ENCODE results near the gene SYTL4. TPM values are rescaled to one million over a fixed set of nuclear protein-coding genes. Genes with fewer than 3 reads are reported as not detected.

Gene SYTL4
- total RNA-seq, 1 donor from 2014 or later: 2.1 TPM

DNA sequence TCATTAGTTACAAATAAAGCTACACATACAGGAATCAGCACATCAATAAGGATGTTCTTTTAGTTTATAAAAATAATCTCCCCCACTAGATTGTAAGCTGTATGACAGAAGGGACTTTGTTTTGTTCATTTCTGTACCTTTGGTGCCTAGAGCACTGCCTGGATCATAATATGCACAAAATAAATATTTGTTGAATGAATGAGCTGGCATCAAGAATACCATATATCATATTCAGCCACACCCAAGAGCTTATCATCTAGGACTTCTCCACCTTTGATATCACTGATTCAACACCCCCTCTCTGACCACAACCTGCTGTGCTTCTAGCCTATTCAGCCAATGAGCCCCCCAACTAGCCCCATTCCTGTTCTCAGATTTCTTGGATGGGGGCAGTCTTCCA lies 10.6 kb downstream of the SYTL4 start:
- no peak overlapping the region for H3K27ac ChIP-seq (replicated peaks)
- intact Hi-C loops (cut with micrococcal nuclease): no loop called here
- H3K36me3 ChIP-seq: no peaks in the 10 kb centered on the region
- H3K9me3 ChIP-seq (replicated peaks): no peaks in the 10 kb centered on the region
- H3K27me3 ChIP-seq (ENCODE audit: low read depth): no peaks in the 10 kb centered on the region
- TF ChIP-seq, protein P1, sequence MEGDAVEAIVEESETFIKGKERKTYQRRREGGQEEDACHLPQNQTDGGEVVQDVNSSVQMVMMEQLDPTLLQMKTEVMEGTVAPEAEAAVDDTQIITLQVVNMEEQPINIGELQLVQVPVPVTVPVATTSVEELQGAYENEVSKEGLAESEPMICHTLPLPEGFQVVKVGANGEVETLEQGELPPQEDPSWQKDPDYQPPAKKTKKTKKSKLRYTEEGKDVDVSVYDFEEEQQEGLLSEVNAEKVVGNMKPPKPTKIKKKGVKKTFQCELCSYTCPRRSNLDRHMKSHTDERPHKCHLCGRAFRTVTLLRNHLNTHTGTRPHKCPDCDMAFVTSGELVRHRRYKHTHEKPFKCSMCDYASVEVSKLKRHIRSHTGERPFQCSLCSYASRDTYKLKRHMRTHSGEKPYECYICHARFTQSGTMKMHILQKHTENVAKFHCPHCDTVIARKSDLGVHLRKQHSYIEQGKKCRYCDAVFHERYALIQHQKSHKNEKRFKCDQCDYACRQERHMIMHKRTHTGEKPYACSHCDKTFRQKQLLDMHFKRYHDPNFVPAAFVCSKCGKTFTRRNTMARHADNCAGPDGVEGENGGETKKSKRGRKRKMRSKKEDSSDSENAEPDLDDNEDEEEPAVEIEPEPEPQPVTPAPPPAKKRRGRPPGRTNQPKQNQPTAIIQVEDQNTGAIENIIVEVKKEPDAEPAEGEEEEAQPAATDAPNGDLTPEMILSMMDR (IDR thresholded peaks at IDR 0.05; ENCODE audit: borderline replicate concordance): no peak
- H3K4me3 ChIP-seq: no peak overlapping the region
- H3K4me1 ChIP-seq: no peaks in the 10 kb centered on the region
- no peak for DNase-seq

DNA sequence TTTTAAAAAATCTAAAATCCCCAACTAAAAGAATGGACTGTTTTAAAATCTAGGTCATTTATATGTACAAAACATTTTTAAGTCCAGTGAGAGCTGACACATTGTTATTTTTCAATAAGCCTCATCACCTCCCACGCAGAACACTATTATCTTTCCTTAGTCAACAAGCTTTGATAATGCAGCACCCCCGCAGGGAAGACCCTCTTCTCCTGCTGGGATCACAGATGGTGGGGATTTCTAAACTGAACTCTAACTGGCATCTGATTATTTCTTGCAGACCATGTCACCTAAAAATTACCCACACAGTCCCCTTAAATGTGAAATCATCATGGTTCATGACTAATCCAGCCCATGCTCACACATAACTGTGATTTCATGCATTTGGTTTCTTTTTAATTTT lies 11.6 kb downstream of the SYTL4 start:
- Histone ChIP-seq H3K27me3 (ENCODE audit: low read depth) (no peaks in the 10 kb centered on the region), H3K36me3 (no peaks in the 10 kb centered on the region), H3K9me3 (replicated peaks) (no peaks in the 10 kb centered on the region), H3K4me1 (no peaks in the 10 kb centered on the region), H3K27ac (replicated peaks) (no peak overlapping the region), H3K4me3 (no peak overlapping the region)
- intact Hi-C loops (cut with micrococcal nuclease): no loop called here
- no peak for DNase-seq
- TF ChIP-seq, protein P1 (IDR thresholded peaks at IDR 0.05; ENCODE audit: borderline replicate concordance): no peak

DNA sequence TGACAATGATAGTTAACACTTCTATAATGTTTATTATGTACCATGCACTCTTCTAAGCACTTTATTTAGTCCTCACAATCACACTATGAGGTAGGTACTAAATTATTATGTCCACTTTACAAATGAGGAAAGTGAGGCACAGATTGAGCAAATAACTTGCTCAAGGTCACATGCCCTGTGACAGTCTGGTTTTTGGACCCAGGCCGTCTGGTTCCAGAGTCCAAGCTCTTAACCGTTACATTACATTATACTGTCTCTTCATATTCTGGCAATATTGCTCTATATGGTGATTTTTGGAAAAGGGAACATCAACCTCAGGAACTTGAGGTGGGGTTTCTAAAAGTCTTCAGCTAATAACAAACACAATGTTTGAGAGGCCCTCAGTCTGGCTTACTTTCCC lies 12.8 kb downstream of the SYTL4 start:
- Histone ChIP-seq H3K4me1 (no peaks in the 10 kb centered on the region), H3K9me3 (replicated peaks) (no peaks in the 10 kb centered on the region), H3K27ac (replicated peaks) (no peak overlapping the region), H3K27me3 (ENCODE audit: low read depth) (no peaks in the 10 kb centered on the region), H3K36me3 (no peaks in the 10 kb centered on the region), H3K4me3 (no peak overlapping the region)
- intact Hi-C loops (cut with micrococcal nuclease): no loop called here
- TF ChIP-seq, protein P1 (IDR thresholded peaks at IDR 0.05; ENCODE audit: borderline replicate concordance): no peak
- no peak for DNase-seq

DNA sequence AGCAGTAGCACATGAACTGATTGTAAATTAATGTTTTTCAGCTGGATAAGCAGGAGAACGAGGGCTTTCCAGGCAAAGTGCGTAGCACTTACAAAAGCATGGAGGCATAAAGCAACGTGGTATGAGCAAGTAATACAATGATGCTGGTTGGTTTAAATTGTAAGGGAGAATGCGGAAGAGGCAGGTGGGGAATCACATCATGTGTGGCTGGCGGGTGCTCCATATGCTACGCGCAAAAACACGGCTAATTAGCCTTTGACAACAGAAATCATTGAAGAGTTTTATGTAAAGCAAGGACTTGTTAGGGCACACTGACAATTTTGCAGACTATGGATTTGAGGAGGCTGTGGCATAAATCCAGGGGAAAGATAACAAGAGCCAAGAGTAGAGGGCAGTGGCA lies 14.6 kb downstream of the SYTL4 start:
- no peaks in the 10 kb centered on the region for H3K9me3 ChIP-seq (replicated peaks)
- no peaks in the 10 kb centered on the region for H3K4me1 ChIP-seq
- H3K27ac ChIP-seq (replicated peaks): no peak overlapping the region
- intact Hi-C loops (cut with micrococcal nuclease): no loop called here
- no peaks in the 10 kb centered on the region for H3K27me3 ChIP-seq (ENCODE audit: low read depth)
- no peak for DNase-seq
- no peak overlapping the region for H3K4me3 ChIP-seq
- H3K36me3 ChIP-seq: no peaks in the 10 kb centered on the region
- TF ChIP-seq, protein P1 (IDR thresholded peaks at IDR 0.05; ENCODE audit: borderline replicate concordance): no peak

DNA sequence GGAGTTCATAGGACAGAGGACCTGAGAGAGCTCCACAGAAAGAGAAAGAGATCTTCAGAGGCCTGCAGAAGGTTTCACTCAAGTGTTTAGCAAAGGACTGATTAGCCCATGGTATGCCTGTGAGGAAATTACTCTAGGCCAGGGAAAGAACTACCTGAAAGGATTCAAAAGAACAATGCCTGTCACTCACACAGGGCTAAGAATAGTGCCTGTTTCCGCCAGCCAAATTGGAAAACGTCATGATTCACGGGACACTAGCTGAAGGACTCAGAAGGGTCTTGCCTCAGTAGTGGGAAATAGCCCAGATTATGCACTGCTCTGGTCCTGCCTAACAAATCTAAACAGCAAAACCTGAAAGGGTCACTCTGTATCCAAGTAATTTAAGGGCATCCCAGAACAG lies 21.1 kb downstream of the SYTL4 start:
- Histone ChIP-seq H3K4me3 (no peak overlapping the region), H3K27me3 (ENCODE audit: low read depth) (no peaks in the 10 kb centered on the region), H3K36me3 (no peaks in the 10 kb centered on the region), H3K9me3 (replicated peaks) (no peaks in the 10 kb centered on the region), H3K27ac (replicated peaks) (no peak overlapping the region), H3K4me1 (no peaks in the 10 kb centered on the region)
- intact Hi-C loops (cut with micrococcal nuclease): no loop called here
- TF ChIP-seq, protein P1 (IDR thresholded peaks at IDR 0.05; ENCODE audit: borderline replicate concordance): no peak
- DNase-seq: no peak

All from left ventricle myocardium inferior (tissue), 1 donor.